GM12878 (cell line): ENCODE measurements around the gene MCTP2. TPM values are rescaled to one million over a fixed set of nuclear protein-coding genes. Genes with fewer than 3 reads are reported as not detected.

Experiments
- ATAC-seq: fragments of 200-7000 bp; cut with Tn5 transposase; 3 replicates; pipeline ENCODE4 v1.9.1; 2020; ENCODE audit warnings: mild to moderate bottlenecking, moderate library complexity
- BruUV-seq: library from RNA; stranded (reverse); fragments of 400-500 nt; replicated peaks from 2 replicates; lab custom pipeline; 2021; lab: Mats Ljungman, UMichigan
- CTCF ChIA-PET: fragments of 300-600 bp; sonication (Branson Sonifier 250); formaldehyde crosslinking; extraction: SDS; loops from one replicate; lab custom pipeline; 2021; ENCODE audit warnings: inconsistent platforms; lab: Yijun Ruan, JAX
- POLR2A ChIA-PET: fragments of 350-600 bp; formaldehyde crosslinking; extraction: SDS; loops from one replicate; lab custom pipeline; 2021; ENCODE audit warnings: inconsistent platforms; lab: Charles Lee
- RAD21 ChIA-PET: fragments of 300-600 bp; sonication (Branson Sonifier 250); formaldehyde crosslinking; loops from one replicate; lab custom pipeline; 2023; ENCODE audit warnings: antibody characterized with exemption; ENCODE audit not compliant: unreplicated experiment; lab: Charles Lee
- SMC1A ChIA-PET: fragments of 300-600 bp; sonication (Branson Sonifier 250); formaldehyde crosslinking; loops from one replicate; lab custom pipeline; 2023; ENCODE audit not compliant: unreplicated experiment, uncharacterized antibody; lab: Charles Lee
- DNase-seq: peaks from one replicate; pipeline ENCODE4 v3.0.0-alpha.2; 2011; ENCODE audit warnings: low read depth, low spot score
- FAIRE-seq: peaks from 3 replicates; lab custom pipeline; 2011; peaks lifted over from hg19 to GRCh38; lab: Jason Lieb, UNC
- H2AFZ ChIP-seq: 2 replicates; pipeline ENCODE4 v1.6.0; 2011; ENCODE audit warnings: low read depth, low read length, control low read depth; ENCODE audit not compliant: control insufficient read depth
- H3K27ac ChIP-seq: 2 replicates; pipeline ENCODE4 v1.5.1; 2011; ENCODE audit warnings: control low read depth; ENCODE audit not compliant: control insufficient read depth, insufficient read depth
- H3K27me3 ChIP-seq, 2 experiments: replicated peaks in 1 of 2; 2 replicates each; pipeline versions ENCODE4 v1.6.0 to v1.6.1; 2011; ENCODE audit warnings: low read length in 1 of 2; ENCODE audit not compliant: control insufficient read depth in 2 of 2, insufficient read depth in 2 of 2
- H3K36me3 ChIP-seq, 2 experiments: 2 replicates each; pipeline ENCODE4 v1.5.1; 2011; ENCODE audit warnings: low read length in 1 of 2; ENCODE audit not compliant: control insufficient read depth in 2 of 2, insufficient read depth in 2 of 2
- H3K4me1 ChIP-seq: 2 replicates; pipeline ENCODE4 v1.6.1; 2011; ENCODE audit warnings: mild to moderate bottlenecking, low read length, moderate library complexity, mixed read lengths; ENCODE audit not compliant: control insufficient read depth, insufficient read depth
- H3K4me2 ChIP-seq: 2 replicates; pipeline ENCODE4 v1.6.0; 2011; ENCODE audit warnings: control low read depth; ENCODE audit not compliant: control insufficient read depth, insufficient read depth
- H3K4me3 ChIP-seq: fragments of 200-600 bp; sonication (generic); 2 replicates; pipeline ENCODE4 v1.5.1; 2016
- H3K79me2 ChIP-seq: 2 replicates; pipeline ENCODE4 v1.6.0; 2011; ENCODE audit warnings: low read length; ENCODE audit not compliant: control insufficient read depth, insufficient read depth
- H3K9ac ChIP-seq: 2 replicates; pipeline ENCODE4 v1.8.0; 2011; ENCODE audit warnings: low read length, control low read depth, mixed read lengths; ENCODE audit not compliant: control insufficient read depth, insufficient read depth
- H3K9me3 ChIP-seq: replicated peaks from 3 replicates; pipeline ENCODE4 v1.5.1; 2011; ENCODE audit warnings: mild to moderate bottlenecking, low read length; ENCODE audit not compliant: control insufficient read depth, insufficient read depth
- H4K20me1 ChIP-seq: 2 replicates; pipeline ENCODE4 v1.6.0; 2011; ENCODE audit not compliant: control insufficient read depth, insufficient read depth
- ATF3 ChIP-seq: IDR thresholded peaks from 2 replicates; pipeline ENCODE4 v1.6.1; 2011; ENCODE audit warnings: low read depth, mild to moderate bottlenecking, low read length, moderate library complexity, borderline replicate concordance; ENCODE audit errors: extremely low read depth
- ESRRA ChIP-seq: IDR thresholded peaks from 2 replicates; pipeline ENCODE4 v1.6.1; 2012; ENCODE audit warnings: mild to moderate bottlenecking, low read length, improper control_type of control experiment
- HDAC2 ChIP-seq: fragments of 200-600 bp; sonication (generic); IDR thresholded peaks from 2 replicates; pipeline ENCODE4 v1.6.1; 2017
- IRF3 ChIP-seq: fragments of 450-650 bp; IDR thresholded peaks from 2 replicates; pipeline ENCODE4 v1.6.1; 2014; ENCODE audit warnings: mild to moderate bottlenecking
- NFXL1 ChIP-seq: fragments of 450-650 bp; IDR thresholded peaks from 2 replicates; pipeline ENCODE4 v1.6.1; 2017; ENCODE audit warnings: antibody characterized with exemption, mild to moderate bottlenecking, borderline replicate concordance
- PBX3 ChIP-seq: IDR thresholded peaks from 2 replicates; pipeline ENCODE4 v1.6.1; 2011; ENCODE audit warnings: mild to moderate bottlenecking, low read depth, low read length, moderate library complexity; ENCODE audit not compliant: insufficient replicate concordance
- PKNOX1 ChIP-seq: fragments of 450-650 bp; IDR thresholded peaks from 2 replicates; pipeline ENCODE4 v1.6.1; 2016; ENCODE audit warnings: mild to moderate bottlenecking
- SKIL ChIP-seq: fragments of 450-650 bp; IDR thresholded peaks from 2 replicates; pipeline ENCODE4 v1.6.1; 2017; ENCODE audit warnings: mild to moderate bottlenecking, low read depth, inconsistent platforms; ENCODE audit not compliant: poor library complexity, severe bottlenecking
- SPI1 ChIP-seq: IDR thresholded peaks from 2 replicates; pipeline ENCODE4 v1.6.1; 2011; ENCODE audit warnings: low read depth, mild to moderate bottlenecking, low read length, moderate library complexity, borderline replicate concordance; ENCODE audit not compliant: insufficient read depth
- STAT1 ChIP-seq: fragments of 450-650 bp; conservative IDR thresholded peaks from 2 replicates; pipeline ENCODE4 v1.6.1; 2014; ENCODE audit warnings: antibody characterized with exemption, mild to moderate bottlenecking
- TARDBP ChIP-seq: IDR thresholded peaks from 2 replicates; pipeline ENCODE4 v1.6.1; 2016; ENCODE audit warnings: borderline replicate concordance
- ZNF207 ChIP-seq: fragments of 450-650 bp; IDR thresholded peaks from 2 replicates; pipeline ENCODE4 v1.6.1; 2014; ENCODE audit warnings: antibody characterized with exemption, mild to moderate bottlenecking, borderline replicate concordance
- ZNF24 ChIP-seq: fragments of 450-650 bp; IDR thresholded peaks from 2 replicates; pipeline ENCODE4 v1.6.1; 2017; ENCODE audit warnings: antibody characterized with exemption, mild to moderate bottlenecking
- WGBS: methylation state at CpG from one replicate; pipeline ENCODE4 v1.1.6; 2016; ENCODE audit warnings: low lambda C conversion rate; ENCODE audit not compliant: insufficient replicate concordance, insufficient coverage; ENCODE audit errors: missing lambda C conversion rate; 5-methylcytosine and 5-hydroxymethylcytosine counted together
- in situ Hi-C: fragments of 300-500 bp; cut with MboI; formaldehyde crosslinking; loops from 9 replicates; pipeline ENCODE4 v1.14.3; 2018; ENCODE audit warnings: mixed read lengths
- intact Hi-C: fragments of 100-400 bp; cut with micrococcal nuclease; formaldehyde crosslinking; loops from one replicate; pipeline ENCODE4 v1.14.2; 2022; ENCODE audit not compliant: unreplicated experiment
- polyA plus RNA-seq, 11 experiments: library from polyadenylated mRNA; depleted of rRNA in 4 of 11; unstranded in 6 of 11; stranded (reverse) in 5 of 11; fragments of >200 nt; fragmentation: Nextera tagmentation in 4 of 11; fragmentation: Illumina TruSeq in 1 of 11; extraction: Ambion mirVana in 4 of 11; extraction: Trizol in 1 of 11; gene quantifications; 1 replicate in 1 of 11; 2 replicates in 10 of 11; pipeline versions ENCODE4 v1.2.1 to v1.2.3, GENCODE V29; 2011 to 2016; ENCODE audit warnings: inconsistent platforms in 2 of 11, missing spikeins in 2 of 11, low read depth in 1 of 11
- total RNA-seq, 4 experiments: library from RNA; depleted of rRNA in 3 of 4; stranded (reverse); fragments of >200 nt in 3 of 4; fragmentation: Illumina TruSeq in 1 of 4; extraction: Trizol in 1 of 4; gene quantifications; 2 replicates each; pipeline versions ENCODE4 v1.2.1 to v1.2.3, GENCODE V29; 2013 to 2021

Gene MCTP2
- total and polyA plus RNA-seq, 10 of the 15 experiments (the other 5 are each of a cell fraction or from before 2014, with no cell fraction given), result 0.24 to 48.5 (median 0.88) TPM

GRCh38 chr15:94348084-94348483 lies 116.7 kb downstream of the MCTP2 start:
- intact Hi-C loops, result no loop called here
- H3K36me3 ChIP-seq, result no peaks in the 10 kb centered on the region
- POLR2A ChIA-PET, result interaction anchor here (0.7 kb wide), 1 partner anchor 51 kb away, joined by 3 read pairs; no protein-coding TSS in a partner anchor
- ATAC-seq, result no peak
- TF ChIP-seq NFXL1 (no peak), HDAC2 (no peak), TARDBP (no peak), PKNOX1 (no peak), SPI1 (no peak), ZNF207 (no peak), STAT1 (no peak), SKIL (no peak), IRF3 (no peak), ZNF24 (no peak), PBX3 (no peak), ATF3 (no peak), ESRRA (no peak)
- TF ChIP-seq, all 136 proteins: peak for 0
- DNase-seq (no peak), FAIRE-seq (no peak)
- ChIA-PET RAD21 (no interaction called here), SMC1A (interaction anchor here (0.6 kb wide), 1 partner anchor 185 kb away, joined by 4 read pairs; no protein-coding TSS in a partner anchor), CTCF (no interaction called here)
- WGBS, result 0% methylated on average over 1 of the region's 2 CpGs
- Histone ChIP-seq H2AFZ (no peak overlapping the region), H3K27ac (no peak overlapping the region), H3K9me3 (no peaks in the 10 kb centered on the region), H3K4me3 (no peak overlapping the region), H3K79me2 (no peaks in the 10 kb centered on the region), H3K9ac (no peak overlapping the region), H3K4me2 (no peak overlapping the region), H4K20me1 (no peaks in the 10 kb centered on the region), H3K27me3 (no peaks in the 10 kb centered on the region), H3K4me1 (no peaks in the 10 kb centered on the region)
- in situ Hi-C loops, result no loop called here
- no TSS peak for BruUV-seq
